ENCODE measurements around the gene LGALS1.

Gene LGALS1

GRCh38 chr22:37659897-37660708 is 15.3 kb upstream of the LGALS1 start:
- no peak for TF ChIP-seq JUND (IDR thresholded peaks at IDR 0.05; ENCODE audit: low read depth)
- no peak for DNase-seq (ENCODE audit: low read depth in 1 of 2, low spot score in 1 of 2)
- in situ Hi-C loops (cut with HindIII; ENCODE audit: low pct_unique_long_range_greater_than_20kb, low sequenced_read_pairs) = no loop called here

GRCh38 chr22:37660709-37661045 is 14.8 kb upstream of the LGALS1 start:
- in situ Hi-C loops (cut with HindIII; ENCODE audit: low pct_unique_long_range_greater_than_20kb, low sequenced_read_pairs) = no loop called here
- TF ChIP-seq JUND (IDR thresholded peaks at IDR 0.05; ENCODE audit: low read depth) = no peak
- DNase-seq (ENCODE audit: low read depth in 1 of 2, low spot score in 1 of 2) = no peak

- DNase-seq (ENCODE audit: low read depth in 1 of 2, low spot score in 1 of 2) = peak in 1 of 2 experiments; percentile 49
- in situ Hi-C loops (cut with HindIII; ENCODE audit: low pct_unique_long_range_greater_than_20kb, low sequenced_read_pairs) = no loop called here
These were observed 14.1 kb upstream of the LGALS1 start for GRCh38 chr22:37661160-37661924.

GRCh38 chr22:37662039-37662438 is 13.4 kb upstream of the LGALS1 start:
- TF ChIP-seq JUND (IDR thresholded peaks at IDR 0.05; ENCODE audit: low read depth) = no peak
- in situ Hi-C loops (cut with HindIII; ENCODE audit: low pct_unique_long_range_greater_than_20kb, low sequenced_read_pairs) = no loop called here
- no peak for DNase-seq (ENCODE audit: low read depth in 1 of 2, low spot score in 1 of 2)

More at GRCh38 chr22:37661160-37661924, 14.1 kb upstream of the LGALS1 start:
- no peak for TF ChIP-seq JUND (IDR thresholded peaks at IDR 0.05; ENCODE audit: low read depth)

- DNase-seq (ENCODE audit: low read depth in 1 of 2, low spot score in 1 of 2) = no peak
- TF ChIP-seq JUND (IDR thresholded peaks at IDR 0.05; ENCODE audit: low read depth) = no peak
- in situ Hi-C loops (cut with HindIII; ENCODE audit: low pct_unique_long_range_greater_than_20kb, low sequenced_read_pairs) = no loop called here
These were observed 11.8 kb upstream of the LGALS1 start for GRCh38 chr22:37663521-37664140.

GRCh38 chr22:37664249-37665101 is 11.0 kb upstream of the LGALS1 start:
- DNase-seq (ENCODE audit: low read depth in 1 of 2, low spot score in 1 of 2) = no peak
- in situ Hi-C loops (cut with HindIII; ENCODE audit: low pct_unique_long_range_greater_than_20kb, low sequenced_read_pairs) = no loop called here
- TF ChIP-seq JUND (IDR thresholded peaks at IDR 0.05; ENCODE audit: low read depth) = no peak

GRCh38 chr22:37665487-37665886 is 9.9 kb upstream of the LGALS1 start:
- DNase-seq (ENCODE audit: low read depth in 1 of 2, low spot score in 1 of 2) = no peak
- no peak for TF ChIP-seq JUND (IDR thresholded peaks at IDR 0.05; ENCODE audit: low read depth)
- in situ Hi-C loops (cut with HindIII; ENCODE audit: low pct_unique_long_range_greater_than_20kb, low sequenced_read_pairs) = no loop called here

- in situ Hi-C loops (cut with HindIII; ENCODE audit: low pct_unique_long_range_greater_than_20kb, low sequenced_read_pairs) = no loop called here
- DNase-seq (ENCODE audit: low read depth in 1 of 2, low spot score in 1 of 2) = no peak
- TF ChIP-seq JUND (IDR thresholded peaks at IDR 0.05; ENCODE audit: low read depth) = no peak
These were observed 5.8 kb upstream of the LGALS1 start for GRCh38 chr22:37669586-37669985.

GRCh38 chr22:37672206-37672919 is 3.1 kb upstream of the LGALS1 start:
- no peak for TF ChIP-seq JUND (IDR thresholded peaks at IDR 0.05; ENCODE audit: low read depth)
- in situ Hi-C loops (cut with HindIII; ENCODE audit: low pct_unique_long_range_greater_than_20kb, low sequenced_read_pairs) = no loop called here
- no peak for DNase-seq (ENCODE audit: low read depth in 1 of 2, low spot score in 1 of 2)

GRCh38 chr22:37672920-37673455 is 2.4 kb upstream of the LGALS1 start:
- DNase-seq (ENCODE audit: low read depth in 1 of 2, low spot score in 1 of 2) = no peak
- in situ Hi-C loops (cut with HindIII; ENCODE audit: low pct_unique_long_range_greater_than_20kb, low sequenced_read_pairs) = no loop called here
- no peak for TF ChIP-seq JUND (IDR thresholded peaks at IDR 0.05; ENCODE audit: low read depth)

- no peak for DNase-seq (ENCODE audit: low read depth in 1 of 2, low spot score in 1 of 2)
- no peak for TF ChIP-seq JUND (IDR thresholded peaks at IDR 0.05; ENCODE audit: low read depth)
- in situ Hi-C loops (cut with HindIII; ENCODE audit: low pct_unique_long_range_greater_than_20kb, low sequenced_read_pairs) = no loop called here
These were observed 1.2 kb upstream of the LGALS1 start for GRCh38 chr22:37674248-37674647.

Data from T47D (cell line).